ENCODE results near the gene NKX1-1. TPM values are rescaled to one million over a fixed set of nuclear protein-coding genes. Genes with fewer than 3 reads are reported as not detected.
A peak's percentile ranks its signal among the peaks of the same experiment; 100 is the strongest.

NKX1-1 gene
- total RNA-seq, 1 experiment from 2014 or later, result not detected

GRCh38 chr4:1448589-1449420 is 42.6 kb upstream of the NKX1-1 start:
- DNase-seq (ENCODE audit: low read depth, low spot score) (no peak), ATAC-seq (peak; percentile 58; the same call in 1 of the 2 replicates)
- in situ Hi-C loops (cut with HindIII; ENCODE audit: low pct_unique_long_range_greater_than_20kb, low sequenced_read_pairs), result no loop called here
- ChIA-PET POLR2A (interaction anchor here (0.7 kb wide), 1 partner anchor 51 kb away, joined by 3 read pairs; no protein-coding TSS in a partner anchor), CTCF (no interaction called here)
- no peaks in the 10 kb centered on the region for H3K36me3 ChIP-seq (ENCODE audit: control insufficient read depth, insufficient read depth, low read length)
- no peak overlapping the region for H3K27ac ChIP-seq (ENCODE audit: low read length)
- no peak overlapping the region for H3K4me3 ChIP-seq (ENCODE audit: low read depth in 2 of 2, low read length in 2 of 2)
- H3K9me3 ChIP-seq (ENCODE audit: control insufficient read depth, insufficient read depth, low read depth, low read length), result no peaks in the 10 kb centered on the region
- no peaks in the 10 kb centered on the region for H3K27me3 ChIP-seq (ENCODE audit: control insufficient read depth, insufficient read depth, low read length)
- intact Hi-C loops (cut with micrococcal nuclease; ENCODE audit: unreplicated experiment), result no loop called here
- no peak for TF ChIP-seq CTCF (IDR thresholded peaks at IDR 0.05)
- TF ChIP-seq POLR2AphosphoS5 (IDR thresholded peaks at IDR 0.05; ENCODE audit: low read depth, low read length), result no peak
- TF ChIP-seq REST (IDR thresholded peaks at IDR 0.05; ENCODE audit: insufficient read depth in 1 of 2, low read depth in 2 of 2, low read length in 1 of 2), result no peak
- no peak for TF ChIP-seq SIN3A (IDR thresholded peaks at IDR 0.05; ENCODE audit: borderline replicate concordance, insufficient read depth, low read depth, low read length)
- TF ChIP-seq TCF7L2 (IDR thresholded peaks at IDR 0.05; ENCODE audit: low read depth, low read length), result no peak
- no TSS peak for BruUV-seq (replicated peaks)
- H3K4me1 ChIP-seq (ENCODE audit: control insufficient read depth, insufficient read depth, low read length), result no peaks in the 10 kb centered on the region

- no peak for TF ChIP-seq CTCF (IDR thresholded peaks at IDR 0.05)
- TF ChIP-seq REST (IDR thresholded peaks at IDR 0.05; ENCODE audit: insufficient read depth in 1 of 2, low read depth in 2 of 2, low read length in 1 of 2), result no peak
- no peak for TF ChIP-seq TCF7L2 (IDR thresholded peaks at IDR 0.05; ENCODE audit: low read depth, low read length)
- TF ChIP-seq POLR2AphosphoS5 (IDR thresholded peaks at IDR 0.05; ENCODE audit: low read depth, low read length), result no peak
- TF ChIP-seq SIN3A (IDR thresholded peaks at IDR 0.05; ENCODE audit: borderline replicate concordance, insufficient read depth, low read depth, low read length), result no peak
- no peaks in the 10 kb centered on the region for H3K9me3 ChIP-seq (ENCODE audit: control insufficient read depth, insufficient read depth, low read depth, low read length)
- intact Hi-C loops (cut with micrococcal nuclease; ENCODE audit: unreplicated experiment), result no loop called here
- H3K27ac ChIP-seq (ENCODE audit: low read length), result no peak overlapping the region
- ChIA-PET POLR2A (no interaction called here), CTCF (no interaction called here)
- H3K27me3 ChIP-seq (ENCODE audit: control insufficient read depth, insufficient read depth, low read length), result no peaks in the 10 kb centered on the region
- in situ Hi-C loops (cut with HindIII; ENCODE audit: low pct_unique_long_range_greater_than_20kb, low sequenced_read_pairs), result no loop called here
- no peak for DNase-seq (ENCODE audit: low read depth, low spot score)
- no peaks in the 10 kb centered on the region for H3K4me1 ChIP-seq (ENCODE audit: control insufficient read depth, insufficient read depth, low read length)
- ATAC-seq, result no peak
- H3K4me3 ChIP-seq (ENCODE audit: low read depth in 2 of 2, low read length in 2 of 2), result no peak overlapping the region
- no TSS peak for BruUV-seq (replicated peaks)
- no peaks in the 10 kb centered on the region for H3K36me3 ChIP-seq (ENCODE audit: control insufficient read depth, insufficient read depth, low read length)
These were observed 41.7 kb upstream of the NKX1-1 start for GRCh38 chr4:1447676-1448588.
